Amniotic epithelial cell (primary cell): ENCODE results near the gene PCMTD2.
"Not testable (repeated sequence)": the region's sequence is repeated elsewhere in the genome, so short reads cannot be mapped to it uniquely, and the experiment has no call there.

Experiments
- DNase-seq: peaks from one replicate; pipeline ENCODE4 v3.0.0-alpha.2; 2010; ENCODE audit warnings: low read depth

Gene PCMTD2

GRCh38 chr20:64286447-64287263 is 31.1 kb downstream of the PCMTD2 start:
- DNase-seq, result not testable (repeated sequence)

GRCh38 chr20:64287264-64287590 is 31.7 kb downstream of the PCMTD2 start:
- DNase-seq, result not testable (repeated sequence)

- DNase-seq, result not testable (repeated sequence)
Measured at GRCh38 chr20:64292167-64292566, 36.6 kb downstream of the PCMTD2 start.

- DNase-seq, result not testable (repeated sequence)
Measured at GRCh38 chr20:64303086-64303485, 47.5 kb downstream of the PCMTD2 start.

GRCh38 chr20:64313761-64314160 is 58.2 kb downstream of the PCMTD2 start:
- not testable (repeated sequence) for DNase-seq

GRCh38 chr20:64315381-64315780 is 59.8 kb downstream of the PCMTD2 start:
- DNase-seq, result not testable (repeated sequence)

GRCh38 chr20:64315884-64316283 is 60.3 kb downstream of the PCMTD2 start:
- not testable (repeated sequence) for DNase-seq

GRCh38 chr20:64316415-64317083 is 61.0 kb downstream of the PCMTD2 start:
- DNase-seq, result peak; percentile 31

- not testable (repeated sequence) for DNase-seq
Measured at GRCh38 chr20:64317331-64317730, 61.8 kb downstream of the PCMTD2 start.

GRCh38 chr20:64318056-64318455 is 62.5 kb downstream of the PCMTD2 start:
- DNase-seq, result not testable (repeated sequence)

- not testable (repeated sequence) for DNase-seq
Measured at GRCh38 chr20:64322031-64322789, 66.7 kb downstream of the PCMTD2 start.
